Germinal center (tissue), 1 donor: ENCODE measurements around the gene LIPC.

Experiments used
- DNase-seq: peaks from one replicate; pipeline ENCODE4 v3.0.0; 2012; ENCODE audit warnings: mixed read lengths, low spot score

The LIPC gene

GRCh38 chr15:58475573-58476524 lies 44.1 kb downstream of the LIPC start:
- no peak for DNase-seq

GRCh38 chr15:58476525-58477162 lies 44.9 kb downstream of the LIPC start:
- DNase-seq: no peak

GRCh38 chr15:58477170-58477569 lies 45.4 kb downstream of the LIPC start:
- no peak for DNase-seq

GRCh38 chr15:58478035-58478434 lies 46.2 kb downstream of the LIPC start:
- no peak for DNase-seq

GRCh38 chr15:58478579-58478978 lies 46.8 kb downstream of the LIPC start:
- DNase-seq: no peak

- DNase-seq: no peak
These were observed 48.1 kb downstream of the LIPC start for GRCh38 chr15:58479941-58480340.

GRCh38 chr15:58483376-58483775 lies 51.6 kb downstream of the LIPC start:
- DNase-seq: no peak

GRCh38 chr15:58484791-58485600 lies 53.2 kb downstream of the LIPC start:
- no peak for DNase-seq

GRCh38 chr15:58486062-58486461 lies 54.3 kb downstream of the LIPC start:
- no peak for DNase-seq

GRCh38 chr15:58486564-58486963 lies 54.8 kb downstream of the LIPC start:
- no peak for DNase-seq

- DNase-seq: no peak
These were observed 55.4 kb downstream of the LIPC start for GRCh38 chr15:58487041-58487723.

GRCh38 chr15:58487724-58488120 lies 55.9 kb downstream of the LIPC start:
- DNase-seq: no peak

GRCh38 chr15:58489289-58490085 lies 57.7 kb downstream of the LIPC start:
- DNase-seq: no peak

GRCh38 chr15:58490086-58490887 lies 58.5 kb downstream of the LIPC start:
- DNase-seq: no peak

- DNase-seq: no peak
These were observed 59.2 kb downstream of the LIPC start for GRCh38 chr15:58490888-58491473.

GRCh38 chr15:58491499-58492202 lies 59.9 kb downstream of the LIPC start:
- no peak for DNase-seq

- no peak for DNase-seq
These were observed 61.0 kb downstream of the LIPC start for GRCh38 chr15:58492661-58493397.

- no peak for DNase-seq
These were observed 62.8 kb downstream of the LIPC start for GRCh38 chr15:58494567-58494966.
